SK-N-SH (cell line): ENCODE data around the gene LCP2. TPM values are rescaled to one million over a fixed set of nuclear protein-coding genes. Genes with fewer than 3 reads are reported as not detected.

Experiments
- CTCF ChIA-PET: fragments of 300-600, 350-600 bp; formaldehyde crosslinking; extraction: SDS; loops from one replicate; lab custom pipeline; 2021; lab: Yijun Ruan, JAX
- POLR2A ChIA-PET: fragments of 350-600 bp; sonication (Branson Sonifier 250); formaldehyde crosslinking; extraction: SDS; loops from one replicate; lab custom pipeline; 2020; ENCODE audit warnings: antibody characterized with exemption, inconsistent platforms; lab: Yijun Ruan, JAX
- DNase-seq: peaks from one replicate; pipeline ENCODE4 v3.0.0; 2012
- H2AFZ ChIP-seq: fragments of 200-600 bp; sonication (generic); 2 replicates; pipeline ENCODE4 v1.8.1; 2016; ENCODE audit warnings: antibody characterized with exemption, mild to moderate bottlenecking, low read depth
- H3F3A ChIP-seq: fragments of 200-600 bp; sonication (generic); replicated peaks from 2 replicates; pipeline ENCODE3; 2016; ENCODE audit warnings: antibody characterized with exemption, mild to moderate bottlenecking; ENCODE audit not compliant: insufficient read depth
- H3K27ac ChIP-seq, 2 experiments: fragments of 200-500 bp in 1 of 2; fragments of 200-600 bp in 1 of 2; sonication (Bioruptor generic) in 1 of 2; sonication (generic), shearing (Covaris generic) in 1 of 2; 2 replicates each; pipeline versions ENCODE4 v1.5.1 to v1.6.1; 2014 to 2016; ENCODE audit warnings: low read depth in 2 of 2, inconsistent platforms in 1 of 2, low read length in 1 of 2, mild to moderate bottlenecking in 1 of 2, mixed read lengths in 1 of 2
- H3K27me3 ChIP-seq: fragments of 200-600 bp; sonication (generic), shearing (Covaris generic); 2 replicates; pipeline ENCODE4 v1.6.1; 2016; ENCODE audit warnings: mixed run types; ENCODE audit not compliant: insufficient read depth
- H3K36me3 ChIP-seq, 2 experiments: fragments of 200-500 bp in 1 of 2; fragments of 200-600 bp in 1 of 2; sonication (Bioruptor generic) in 1 of 2; sonication (generic) in 1 of 2; replicated peaks in 1 of 2; 2 replicates each; pipeline versions ENCODE3 to v1.5.1; 2014 to 2016; ENCODE audit warnings: low read length in 1 of 2, mild to moderate bottlenecking in 1 of 2; ENCODE audit not compliant: insufficient read depth in 2 of 2, control insufficient read depth in 1 of 2
- H3K4me1 ChIP-seq, 2 experiments: fragments of 200-500 bp in 1 of 2; fragments of 200-600 bp in 1 of 2; sonication (Bioruptor generic) in 1 of 2; sonication (generic), shearing (Covaris generic) in 1 of 2; 2 replicates each; pipeline versions ENCODE4 v1.5.1 to v1.6.1; 2014 to 2016; ENCODE audit warnings: low read depth in 1 of 2, low read length in 1 of 2, mixed run types in 1 of 2; ENCODE audit not compliant: insufficient read depth in 2 of 2, control insufficient read depth in 1 of 2
- H3K4me2 ChIP-seq: fragments of 200-600 bp; sonication (generic), shearing (Covaris generic); 2 replicates; pipeline ENCODE4 v1.6.1; 2017; ENCODE audit warnings: mixed run types
- H3K4me3 ChIP-seq, 2 experiments: fragments of 200-500 bp in 1 of 2; fragments of 200-600 bp in 1 of 2; sonication (Bioruptor generic) in 1 of 2; sonication (generic), shearing (Covaris generic) in 1 of 2; 2 replicates each; pipeline versions ENCODE4 v1.5.1 to v1.8.1; 2014 to 2016; ENCODE audit warnings: low read depth in 2 of 2, inconsistent platforms in 1 of 2, low read length in 1 of 2, mild to moderate bottlenecking in 1 of 2, mixed read lengths in 1 of 2, moderate library complexity in 1 of 2
- H3K79me2 ChIP-seq: fragments of 200-600 bp; sonication (generic); 2 replicates; pipeline ENCODE4 v1.8.1; 2017; ENCODE audit warnings: mild to moderate bottlenecking; ENCODE audit not compliant: insufficient read depth
- H3K9ac ChIP-seq: fragments of 200-600 bp; sonication (generic); 2 replicates; pipeline ENCODE4 v1.6.1; 2017; ENCODE audit warnings: mixed run types
- H3K9me2 ChIP-seq: fragments of 200-600 bp; sonication (generic); 2 replicates; pipeline ENCODE4 v1.6.1; 2017; ENCODE audit warnings: mixed run types
- H3K9me3 ChIP-seq: fragments of 200-600 bp; sonication (generic); 2 replicates; pipeline ENCODE4 v1.6.1; 2017; ENCODE audit warnings: mixed run types, mild to moderate bottlenecking, moderate library complexity
- H4K20me1 ChIP-seq: fragments of 200-600 bp; sonication (generic); 2 replicates; pipeline ENCODE4 v1.6.1; 2017; ENCODE audit warnings: mild to moderate bottlenecking, mixed run types; ENCODE audit not compliant: insufficient read depth
- CHD2 ChIP-seq: fragments of 150-350 bp; IDR thresholded peaks from 2 replicates; pipeline ENCODE4 v1.6.1; 2018; ENCODE audit warnings: low read length; ENCODE audit not compliant: partially characterized antibody
- ELF1 ChIP-seq: IDR thresholded peaks from 2 replicates; pipeline ENCODE4 v1.4.0; 2012
- EP300 ChIP-seq, 2 experiments: IDR thresholded peaks; 2 replicates each; pipeline versions ENCODE4 v1.4.0 to v1.6.1; 2012; ENCODE audit warnings: borderline replicate concordance in 1 of 2, low read depth in 1 of 2, low read length in 1 of 2
- EZH2phosphoT487 ChIP-seq: fragments of 200-600 bp; sonication (generic); IDR thresholded peaks from 2 replicates; pipeline ENCODE4 v1.6.1; 2017; ENCODE audit warnings: low read depth, mixed run types, mild to moderate bottlenecking, antibody characterized with exemption, moderate library complexity, borderline replicate concordance
- GATA2 ChIP-seq: sonication (generic); formaldehyde crosslinking; IDR thresholded peaks from 2 replicates; pipeline ENCODE4 v1.5.0; 2020; ENCODE audit warnings: mild to moderate bottlenecking, missing genetic modification reagents
- MAX ChIP-seq: IDR thresholded peaks from 2 replicates; pipeline ENCODE4 v1.4.0; 2012; ENCODE audit warnings: low read depth
- NRF1 ChIP-seq: IDR thresholded peaks from 2 replicates; pipeline ENCODE4 v1.6.1; 2012; ENCODE audit warnings: low read depth, mild to moderate bottlenecking, low read length
- POLR2AphosphoS5 ChIP-seq: IDR thresholded peaks from 2 replicates; pipeline ENCODE4 v1.6.1; 2012; ENCODE audit warnings: low read depth, low read length
- SMC3 ChIP-seq: IDR thresholded peaks from 2 replicates; pipeline ENCODE4 v1.6.1; 2012; ENCODE audit warnings: low read depth, low read length, improper control_type of control experiment
- USF2 ChIP-seq: fragments of 150-350 bp; IDR thresholded peaks from 2 replicates; pipeline ENCODE4 v1.6.1; 2017; ENCODE audit warnings: antibody characterized with exemption, low read length, low read depth, borderline replicate concordance
- ZBTB33 ChIP-seq: IDR thresholded peaks from 2 replicates; pipeline ENCODE4 v1.4.0; 2012; ENCODE audit warnings: low read depth, borderline replicate concordance
- WGBS: methylation state at CpG from one replicate; pipeline ENCODE4 v1.1.6; 2017; ENCODE audit warnings: low lambda C conversion rate; 5-methylcytosine and 5-hydroxymethylcytosine counted together
- polyA plus RNA-seq, 3 experiments: library from polyadenylated mRNA; depleted of rRNA; stranded (reverse); fragments of >200 nt; gene quantifications; 2 replicates each; pipeline ENCODE4 v1.2.3, GENCODE V29; 2012

Gene LCP2
- polyA plus RNA-seq, 1 of the 3 experiments (the other 2 are of a cell fraction): not detected

GRCh38 chr5:170347022-170347567 lies 49.5 kb upstream of the LCP2 start:
- no peak overlapping the region for H2AFZ ChIP-seq
- no peaks in the 10 kb centered on the region for H4K20me1 ChIP-seq
- ChIA-PET CTCF (interaction anchor here (0.6 to 2.6 kb wide), 5 partner anchors 74 to 646 kb away, joined by 3 to 25 read pairs (median 4); no protein-coding TSS in a partner anchor), POLR2A (no interaction called here)
- H3K9me2 ChIP-seq: no peaks in the 10 kb centered on the region
- TF ChIP-seq ZBTB33 (no peak), EZH2phosphoT487 (no peak), USF2 (no peak), SMC3 (no peak), CHD2 (no peak), EP300 (IDR thresholded peaks at IDR 0.05; ENCODE audit: borderline replicate concordance in 1 of 2, low read depth in 1 of 2, low read length in 1 of 2) (no peak), POLR2AphosphoS5 (no peak), ELF1 (no peak)
- 63% methylated on average over 9 of the region's 9 CpGs for WGBS
- peaks cover 9% of the 10 kb centered on the region; the same call in 1 of the 2 replicates for H3K27me3 ChIP-seq
- H3K4me3 ChIP-seq: no peak overlapping the region
- peaks cover 0 to 3% of the 10 kb centered on the region in 2 experiments; a peak in 1 of 4 replicates for H3K4me1 ChIP-seq
- no peak for DNase-seq
- no peaks in the 10 kb centered on the region for H3K36me3 ChIP-seq
- no peaks in the 10 kb centered on the region for H3F3A ChIP-seq
- H3K9ac ChIP-seq: no peak overlapping the region
- no peak overlapping the region for H3K4me2 ChIP-seq
- no peaks in the 10 kb centered on the region for H3K79me2 ChIP-seq
- H3K27ac ChIP-seq: no peak overlapping the region
- H3K9me3 ChIP-seq: no peaks in the 10 kb centered on the region

GRCh38 chr5:170345971-170346370 lies 48.4 kb upstream of the LCP2 start:
- no peak overlapping the region for H3K27ac ChIP-seq
- no peak overlapping the region for H3K9ac ChIP-seq
- H3K9me2 ChIP-seq: no peaks in the 10 kb centered on the region
- peaks cover 0 to 3% of the 10 kb centered on the region in 2 experiments; a peak in 1 of 4 replicates for H3K4me1 ChIP-seq
- ChIA-PET CTCF (no interaction called here), POLR2A (no interaction called here)
- no peaks in the 10 kb centered on the region for H3F3A ChIP-seq
- H3K36me3 ChIP-seq: no peaks in the 10 kb centered on the region
- 12% methylated on average over 1 of the region's 1 CpG for WGBS
- H2AFZ ChIP-seq: no peak overlapping the region
- no peaks in the 10 kb centered on the region for H3K9me3 ChIP-seq
- no peak overlapping the region for H3K4me3 ChIP-seq
- TF ChIP-seq MAX (no peak), NRF1 (no peak), CHD2 (no peak), GATA2 (CRISPR knock-in tag) (no peak)
- no peak overlapping the region for H3K4me2 ChIP-seq
- H4K20me1 ChIP-seq: no peaks in the 10 kb centered on the region
- no peak for DNase-seq
- peaks cover 9% of the 10 kb centered on the region; the same call in 1 of the 2 replicates for H3K27me3 ChIP-seq
- no peaks in the 10 kb centered on the region for H3K79me2 ChIP-seq
